A673 (cell line): Measurements from ENCODE around the gene BCAR3. TPM values are rescaled to one million over a fixed set of nuclear protein-coding genes. Genes with fewer than 3 reads are reported as not detected.

ENCODE experiments used
- BruUV-seq: library from RNA; stranded (reverse); fragments of 400-500 nt; replicated peaks from 2 replicates; lab custom pipeline; 2021; lab: Mats Ljungman, UMichigan
- CTCF ChIA-PET: fragments of 300-600 bp; sonication (Branson Sonifier 250); formaldehyde crosslinking; loops from one replicate; lab custom pipeline; 2022; ENCODE audit warnings: antibody characterized with exemption; lab: Charles Lee
- POLR2A ChIA-PET: fragments of 300-600 bp; sonication (Branson Sonifier 250); formaldehyde crosslinking; loops from one replicate; lab custom pipeline; 2022; ENCODE audit warnings: antibody characterized with exemption; ENCODE audit not compliant: low non-redundant PET; lab: Charles Lee
- DNase-seq: peaks from one replicate; pipeline ENCODE4 v3.0.0-alpha.2; 2015; ENCODE audit warnings: low spot score
- H3K27ac ChIP-seq: fragments of 200-600 bp; sonication (generic); 2 replicates; pipeline ENCODE4 v1.5.1; 2016; ENCODE audit warnings: mixed run types, low read depth, mild to moderate bottlenecking, mixed read lengths, antibody characterized with exemption, low read length; ENCODE audit not compliant: poor library complexity, severe bottlenecking
- H3K27me3 ChIP-seq: fragments of 200-600 bp; sonication (generic); replicated peaks from 2 replicates; pipeline ENCODE4 v1.6.1; 2017; ENCODE audit warnings: mixed run types, low read depth, mild to moderate bottlenecking, mixed read lengths, antibody characterized with exemption, low read length; ENCODE audit not compliant: insufficient read depth, poor library complexity
- H3K36me3 ChIP-seq: fragments of 200-600 bp; sonication (generic); 2 replicates; pipeline ENCODE4 v1.6.1; 2016; ENCODE audit warnings: mixed run types, mild to moderate bottlenecking, mixed read lengths, antibody characterized with exemption, low read length; ENCODE audit not compliant: insufficient read depth, poor library complexity, severe bottlenecking
- H3K4me1 ChIP-seq: fragments of 200-600 bp; sonication (generic); 2 replicates; pipeline ENCODE4 v1.6.1; 2017; ENCODE audit warnings: mixed run types, mild to moderate bottlenecking, mixed read lengths, antibody characterized with exemption, low read length; ENCODE audit not compliant: insufficient read depth, poor library complexity, severe bottlenecking
- H3K4me3 ChIP-seq: fragments of 200-600 bp; sonication (generic); 2 replicates; pipeline ENCODE4 v1.5.1; 2016; ENCODE audit warnings: low read depth, mixed run types, mild to moderate bottlenecking, mixed read lengths, low read length; ENCODE audit not compliant: poor library complexity, severe bottlenecking
- H3K9me3 ChIP-seq: fragments of 200-600 bp; sonication (generic); 2 replicates; pipeline ENCODE4 v1.6.1; 2016; ENCODE audit warnings: mixed run types, low read depth, mild to moderate bottlenecking, mixed read lengths, antibody characterized with exemption, low read length; ENCODE audit not compliant: poor library complexity, severe bottlenecking
- EZH2 ChIP-seq: fragments of 200-600 bp; sonication (generic); IDR thresholded peaks from 2 replicates; pipeline ENCODE4 v1.6.1; 2017; ENCODE audit warnings: borderline replicate concordance, low read depth, mild to moderate bottlenecking, mixed read lengths, antibody characterized with exemption, low read length; ENCODE audit not compliant: poor library complexity, severe bottlenecking
- intact Hi-C: fragments of 100-400 bp; cut with micrococcal nuclease; formaldehyde crosslinking; loops from one replicate; pipeline ENCODE4 v1.10.0; 2022; ENCODE audit not compliant: unreplicated experiment
- total RNA-seq: library from RNA; stranded (reverse); gene quantifications from 2 replicates; pipeline ENCODE4 v1.2.3, GENCODE V29; 2021
- TF ChIP-seq, protein P1 (sequence below): fragments of 300-800, 200-600 bp; sonication (generic); conservative IDR thresholded peaks from 2 replicates; pipeline ENCODE4 v1.5.1; 2017; ENCODE audit warnings: low read depth, mild to moderate bottlenecking, antibody characterized with exemption, low read length, moderate library complexity, mixed read lengths

Gene BCAR3
- total RNA-seq, 1 experiment from 2014 or later = 0.90 TPM

DNA sequence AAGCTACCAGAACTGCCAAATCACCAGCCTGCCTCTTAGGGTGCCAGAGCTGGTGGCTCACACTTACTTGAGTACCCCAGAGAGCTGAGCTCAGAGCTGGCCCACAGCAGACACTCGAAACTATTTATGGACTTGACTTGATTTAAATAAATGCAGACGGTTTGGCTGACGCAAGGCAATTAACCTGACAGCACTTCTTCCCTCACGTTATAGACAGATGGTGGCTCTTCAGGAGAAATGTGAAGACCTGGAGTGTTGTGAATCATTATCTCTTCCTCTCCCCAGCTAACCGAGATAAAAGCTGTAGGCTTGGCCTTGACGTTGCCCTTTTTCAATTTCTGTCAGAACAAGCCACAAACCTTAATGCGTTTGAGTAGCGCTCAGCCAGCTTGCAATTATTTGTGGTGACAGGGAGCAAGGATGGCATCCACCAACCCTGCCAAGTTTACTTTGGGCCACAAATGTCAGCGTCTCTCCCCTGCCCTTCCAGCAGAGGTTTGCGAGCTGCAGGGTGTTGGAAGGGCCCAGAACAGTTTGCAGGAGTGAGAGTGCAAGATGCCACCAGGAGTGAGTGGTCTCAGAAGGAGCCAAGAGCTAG lies 34.0 kb upstream of the BCAR3 start:
- no peaks in the 10 kb centered on the region for H3K9me3 ChIP-seq
- DNase-seq = no peak
- no peak overlapping the region for H3K27ac ChIP-seq
- ChIA-PET CTCF (no interaction called here), POLR2A (no interaction called here)
- no peaks in the 10 kb centered on the region for H3K27me3 ChIP-seq
- no peaks in the 10 kb centered on the region for H3K4me1 ChIP-seq
- intact Hi-C loops = no loop called here
- no peaks in the 10 kb centered on the region for H3K36me3 ChIP-seq
- TF ChIP-seq, protein P1, sequence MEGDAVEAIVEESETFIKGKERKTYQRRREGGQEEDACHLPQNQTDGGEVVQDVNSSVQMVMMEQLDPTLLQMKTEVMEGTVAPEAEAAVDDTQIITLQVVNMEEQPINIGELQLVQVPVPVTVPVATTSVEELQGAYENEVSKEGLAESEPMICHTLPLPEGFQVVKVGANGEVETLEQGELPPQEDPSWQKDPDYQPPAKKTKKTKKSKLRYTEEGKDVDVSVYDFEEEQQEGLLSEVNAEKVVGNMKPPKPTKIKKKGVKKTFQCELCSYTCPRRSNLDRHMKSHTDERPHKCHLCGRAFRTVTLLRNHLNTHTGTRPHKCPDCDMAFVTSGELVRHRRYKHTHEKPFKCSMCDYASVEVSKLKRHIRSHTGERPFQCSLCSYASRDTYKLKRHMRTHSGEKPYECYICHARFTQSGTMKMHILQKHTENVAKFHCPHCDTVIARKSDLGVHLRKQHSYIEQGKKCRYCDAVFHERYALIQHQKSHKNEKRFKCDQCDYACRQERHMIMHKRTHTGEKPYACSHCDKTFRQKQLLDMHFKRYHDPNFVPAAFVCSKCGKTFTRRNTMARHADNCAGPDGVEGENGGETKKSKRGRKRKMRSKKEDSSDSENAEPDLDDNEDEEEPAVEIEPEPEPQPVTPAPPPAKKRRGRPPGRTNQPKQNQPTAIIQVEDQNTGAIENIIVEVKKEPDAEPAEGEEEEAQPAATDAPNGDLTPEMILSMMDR = no peak
- TF ChIP-seq EZH2 = no peak
- no TSS peak for BruUV-seq
- no peak overlapping the region for H3K4me3 ChIP-seq

DNA sequence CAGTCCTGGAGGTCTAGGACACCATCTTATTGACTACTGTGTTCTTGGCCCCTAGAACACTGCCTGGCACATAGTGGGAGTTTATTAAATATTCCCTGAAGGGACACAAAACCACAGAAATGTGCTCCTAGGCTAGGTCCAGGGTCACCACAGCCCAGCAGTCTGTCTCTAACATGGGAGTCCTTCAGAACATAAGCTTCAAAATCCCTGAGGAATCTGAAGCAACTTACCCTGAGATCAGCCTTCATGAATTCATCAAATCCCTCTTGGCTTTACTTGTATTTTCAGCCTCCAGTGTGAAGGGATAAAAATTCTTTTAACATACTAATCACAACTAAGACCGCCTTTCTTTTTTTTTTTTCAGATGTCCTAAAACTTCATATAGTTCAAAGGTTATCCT lies 32.7 kb upstream of the BCAR3 start:
- H3K9me3 ChIP-seq = no peaks in the 10 kb centered on the region
- ChIA-PET CTCF (no interaction called here), POLR2A (no interaction called here)
- intact Hi-C loops = no loop called here
- TF ChIP-seq, protein P1 = no peak
- TF ChIP-seq EZH2 = no peak
- no peaks in the 10 kb centered on the region for H3K27me3 ChIP-seq
- no peak overlapping the region for H3K27ac ChIP-seq
- no peak overlapping the region for H3K4me3 ChIP-seq
- H3K36me3 ChIP-seq = no peaks in the 10 kb centered on the region
- H3K4me1 ChIP-seq = no peaks in the 10 kb centered on the region
- no TSS peak for BruUV-seq
- DNase-seq = no peak

DNA sequence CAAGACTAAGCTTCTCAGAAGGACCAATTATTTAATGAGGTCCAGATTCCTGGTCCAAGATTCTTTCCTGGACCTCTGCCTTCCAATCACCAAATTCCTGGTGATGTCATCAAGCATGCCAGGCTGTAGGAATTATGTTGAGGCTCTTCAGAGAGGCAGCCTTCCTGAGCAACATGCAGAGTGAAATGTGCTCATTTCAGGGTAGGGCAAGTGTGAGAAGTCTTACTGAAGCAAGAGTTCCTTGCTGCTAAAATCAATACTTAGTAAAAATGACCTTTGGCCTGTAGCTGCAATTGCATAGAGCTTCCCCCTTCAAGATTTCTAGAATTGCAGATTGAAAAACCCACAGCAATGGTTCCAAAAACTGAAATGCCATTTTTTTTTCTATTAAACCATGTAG lies 31.7 kb upstream of the BCAR3 start:
- H3K36me3 ChIP-seq = no peaks in the 10 kb centered on the region
- TF ChIP-seq, protein P1 = no peak
- TF ChIP-seq EZH2 = no peak
- no peaks in the 10 kb centered on the region for H3K9me3 ChIP-seq
- CTCF ChIA-PET = interaction anchor here (0.7 kb wide), 1 partner anchor 41 kb away, joined by 3 read pairs; no protein-coding TSS in a partner anchor
- no peaks in the 10 kb centered on the region for H3K4me1 ChIP-seq
- H3K4me3 ChIP-seq = no peak overlapping the region
- H3K27ac ChIP-seq = no peak overlapping the region
- DNase-seq = no peak
- no TSS peak for BruUV-seq
- H3K27me3 ChIP-seq = no peaks in the 10 kb centered on the region
- POLR2A ChIA-PET = no interaction called here
- intact Hi-C loops = no loop called here
